Fibroblast of upper back skin (primary cell): ENCODE measurements around the gene GBX1.

Source experiments
- DNase-seq: peaks from one replicate; pipeline ENCODE4 v3.0.0-alpha.2; 2013

The GBX1 gene

GRCh38 chr7:151167197-151167961 is at the start of gene GBX1:
Gene GBX1, minus strand, starts transcription at chr7:151167694. Its CDS starts 146 bp downstream, at chr7:151167548.
- DNase-seq: peak; percentile 6

- no peak for DNase-seq
Observed at GRCh38 chr7:151215396-151215795, 47.9 kb upstream of the GBX1 start.

- no peak for DNase-seq
Observed at GRCh38 chr7:151213826-151214225, 46.3 kb upstream of the GBX1 start.

- no peak for DNase-seq
Observed at GRCh38 chr7:151212626-151213025, 45.1 kb upstream of the GBX1 start.

- DNase-seq: no peak
Observed at GRCh38 chr7:151211155-151211772, 43.8 kb upstream of the GBX1 start.

GRCh38 chr7:151210087-151210854 is 42.8 kb upstream of the GBX1 start, which contains the start of gene H2BK1:
Gene H2BK1, minus strand, starts transcription at chr7:151210488. Its CDS starts 170 bp downstream, at chr7:151210318.
- no peak for DNase-seq

- DNase-seq: no peak
Observed at GRCh38 chr7:151209588-151209987, 42.1 kb upstream of the GBX1 start.

GRCh38 chr7:151208253-151208862 is 40.9 kb upstream of the GBX1 start:
- DNase-seq: no peak

GRCh38 chr7:151207804-151208203 is 40.3 kb upstream of the GBX1 start:
- DNase-seq: no peak

- no peak for DNase-seq
Observed at GRCh38 chr7:151207315-151207714, 39.8 kb upstream of the GBX1 start.

- no peak for DNase-seq
Observed at GRCh38 chr7:151206914-151207313, 39.4 kb upstream of the GBX1 start.

- DNase-seq: no peak
Observed at GRCh38 chr7:151205730-151206129, 38.2 kb upstream of the GBX1 start.

- DNase-seq: no peak
Observed at GRCh38 chr7:151204383-151205032, 37.0 kb upstream of the GBX1 start.

GRCh38 chr7:151202836-151203235 is 35.3 kb upstream of the GBX1 start:
- no peak for DNase-seq

- no peak for DNase-seq
Observed at GRCh38 chr7:151201751-151202150, 34.3 kb upstream of the GBX1 start.

GRCh38 chr7:151201344-151201743 is 33.9 kb upstream of the GBX1 start:
- no peak for DNase-seq

GRCh38 chr7:151198945-151199848 is 31.7 kb upstream of the GBX1 start:
- DNase-seq: no peak

- no peak for DNase-seq
Observed at GRCh38 chr7:151197932-151198331, 30.4 kb upstream of the GBX1 start.

- no peak for DNase-seq
Observed at GRCh38 chr7:151195616-151196450, 28.3 kb upstream of the GBX1 start.

- DNase-seq: no peak
Observed at GRCh38 chr7:151194188-151194587, 26.7 kb upstream of the GBX1 start.
